ENCODE measurements around the gene NABP1. TPM values are rescaled to one million over a fixed set of nuclear protein-coding genes. Genes with fewer than 3 reads are reported as not detected.

The NABP1 gene
- total RNA-seq, 4 donors from 2014 or later: 13.8 to 50.3 (median 23.9) TPM

- Histone ChIP-seq H3K4me1 (peaks cover 16 to 24% (median 21%) of the 10 kb centered on the region in 3 donors), H3K36me3 (no peaks in the 10 kb centered on the region), H3K27ac (peak overlapping the region; percentile 41 to 78 (median 56)), H3K9me3 (no peaks in the 10 kb centered on the region), H3K4me3 (no peak overlapping the region), H3K27me3 (no peaks in the 10 kb centered on the region)
- intact Hi-C loops (cut with DNase I): no loop called here
- TF ChIP-seq POLR2A (IDR thresholded peaks at IDR 0.05): no peak
- no peak for TF ChIP-seq CTCF (IDR thresholded peaks at IDR 0.05)
- DNase-seq: no peak
- 65 to 71% methylated on average over 4 to 6 of the region's 6 CpGs for WGBS, 2 donors
Observed at GRCh38 chr2:191637182-191638078, 40.5 kb upstream of the NABP1 start.

GRCh38 chr2:191638079-191638801, 39.7 kb upstream of the NABP1 start:
- WGBS, 2 donors: 25 to 35% methylated on average over 5 to 6 of the region's 6 CpGs
- Histone ChIP-seq H3K36me3 (no peaks in the 10 kb centered on the region), H3K9me3 (no peaks in the 10 kb centered on the region), H3K4me3 (no peak overlapping the region), H3K4me1 (peaks cover 16 to 24% (median 21%) of the 10 kb centered on the region in 3 donors), H3K27ac (peak overlapping the region; percentile 41 to 78 (median 56)), H3K27me3 (no peaks in the 10 kb centered on the region)
- no peak for TF ChIP-seq CTCF (IDR thresholded peaks at IDR 0.05)
- no peak for TF ChIP-seq POLR2A (IDR thresholded peaks at IDR 0.05)
- intact Hi-C loops (cut with DNase I): no loop called here
- no peak for DNase-seq

GRCh38 chr2:191638802-191639172, 39.1 kb upstream of the NABP1 start:
- 74 to 95% methylated on average over 1 of the region's 1 CpG for WGBS, 2 donors
- Histone ChIP-seq H3K9me3 (no peaks in the 10 kb centered on the region), H3K4me3 (no peak overlapping the region), H3K27me3 (no peaks in the 10 kb centered on the region), H3K36me3 (no peaks in the 10 kb centered on the region), H3K27ac (peak overlapping the region; percentile 41 to 78 (median 56)), H3K4me1 (peaks cover 16 to 24% (median 21%) of the 10 kb centered on the region in 3 donors)
- TF ChIP-seq POLR2A (IDR thresholded peaks at IDR 0.05): no peak
- TF ChIP-seq CTCF (IDR thresholded peaks at IDR 0.05): no peak
- no peak for DNase-seq
- intact Hi-C loops (cut with DNase I): no loop called here

- Histone ChIP-seq H3K4me1 (peaks cover 21 to 38% (median 21%) of the 10 kb centered on the region in 3 donors), H3K4me3 (no peak overlapping the region), H3K36me3 (no peaks in the 10 kb centered on the region), H3K27me3 (no peaks in the 10 kb centered on the region), H3K27ac (no peak overlapping the region), H3K9me3 (no peaks in the 10 kb centered on the region)
- no peak for DNase-seq
- TF ChIP-seq CTCF (IDR thresholded peaks at IDR 0.05) (no peak), POLR2A (IDR thresholded peaks at IDR 0.05) (no peak)
- intact Hi-C loops (cut with DNase I): no loop called here
- WGBS, 2 donors: 50 to 93% methylated on average over 1 of the region's 1 CpG
Observed at GRCh38 chr2:191641609-191642008, 36.3 kb upstream of the NABP1 start.

GRCh38 chr2:191642541-191642940, 35.4 kb upstream of the NABP1 start:
- Histone ChIP-seq H3K4me1 (peaks cover 15 to 36% (median 18%) of the 10 kb centered on the region in 3 donors), H3K4me3 (no peak overlapping the region), H3K36me3 (no peaks in the 10 kb centered on the region), H3K9me3 (no peaks in the 10 kb centered on the region), H3K27me3 (no peaks in the 10 kb centered on the region), H3K27ac (no peak overlapping the region)
- intact Hi-C loops (cut with DNase I): no loop called here
- DNase-seq: no peak
- 76 to 86% methylated on average over 2 of the region's 2 CpGs for WGBS, 2 donors
- TF ChIP-seq POLR2A (IDR thresholded peaks at IDR 0.05) (no peak), CTCF (IDR thresholded peaks at IDR 0.05) (no peak)

Data from esophagus squamous epithelium (tissue), 5 donors.